Tibial nerve (tissue), 4 donors: ENCODE results near the gene CR1L.

Experiments
- CTCF ChIP-seq, 5 experiments: fragments of 200-600 bp in 3 of 5; fragments of 450-650 bp in 2 of 5; sonication (generic) in 3 of 5; IDR thresholded peaks; one replicate each; pipeline ENCODE4 v1.5.1; 2016 to 2019; ENCODE audit warnings: antibody characterized with exemption in 5 of 5, mild to moderate bottlenecking in 3 of 5, moderate library complexity in 2 of 5
- EP300 ChIP-seq, 2 donors: sonication (generic); formaldehyde crosslinking; IDR thresholded peaks; one replicate each; pipeline ENCODE4 v1.6.1; 2017; ENCODE audit warnings: antibody characterized with exemption in 2 of 2, mild to moderate bottlenecking in 1 of 2
- POLR2A ChIP-seq, 2 donors: fragments of 450-650 bp; IDR thresholded peaks; one replicate each; pipeline ENCODE4 v1.6.1; 2017; ENCODE audit warnings: antibody characterized with exemption in 2 of 2, mild to moderate bottlenecking in 2 of 2, moderate library complexity in 2 of 2

GRCh38 chr1:207646171-207646570 is 1.2 kb downstream of the CR1L start:
- TF ChIP-seq CTCF (IDR thresholded peaks at IDR 0.05) (no peak), POLR2A (IDR thresholded peaks at IDR 0.05) (no peak), EP300 (IDR thresholded peaks at IDR 0.05) (no peak)
